Measurements from ENCODE around the gene MMP14. TPM values are rescaled to one million over a fixed set of nuclear protein-coding genes. Genes with fewer than 3 reads are reported as not detected.

MMP14 gene
- total and polyA plus RNA-seq, 2 of the 13 experiments (the other 11 are each of a cell fraction or from before 2014, with no cell fraction given): 5.2 to 9.8 TPM

- TF ChIP-seq HMGXB3 (CRISPR knock-in tag; IDR thresholded peaks at IDR 0.05; ENCODE audit: borderline replicate concordance) (peak; percentile 86), ZNF34 (CRISPR knock-in tag; IDR thresholded peaks at IDR 0.05; ENCODE audit: borderline replicate concordance) (no peak), ZNF331 (CRISPR knock-in tag; IDR thresholded peaks at IDR 0.05) (peak; percentile 96), ZNF503 (CRISPR knock-in tag; IDR thresholded peaks at IDR 0.05) (no peak), KLF11 (CRISPR knock-in tag; IDR thresholded peaks at IDR 0.05) (0 out of 2 replicates have a peak, but pooled peaks have one; percentile 87), ZBTB46 (CRISPR knock-in tag; IDR thresholded peaks at IDR 0.05; ENCODE audit: borderline replicate concordance) (peak; percentile 56; the same call in 1 of the 2 replicates), ZNF644 (CRISPR knock-in tag; IDR thresholded peaks at IDR 0.05; ENCODE audit: low read depth) (peak; percentile 67), TIGD3 (CRISPR knock-in tag; IDR thresholded peaks at IDR 0.05; ENCODE audit: borderline replicate concordance) (no peak), ZNF253 (CRISPR knock-in tag; IDR thresholded peaks at IDR 0.05; ENCODE audit: borderline replicate concordance) (peak; percentile 86; the same call in 1 of the 2 replicates), ZMAT3 (CRISPR knock-in tag; conservative IDR thresholded peaks at IDR 0.05) (peak; percentile 93), ZNF609 (CRISPR knock-in tag; IDR thresholded peaks at IDR 0.05; ENCODE audit: borderline replicate concordance) (peak; percentile 47; the same call in 1 of the 2 replicates), ZSCAN29 (CRISPR knock-in tag; conservative IDR thresholded peaks at IDR 0.05) (peak; percentile 80; the same call in 1 of the 2 replicates)
Observed at GRCh38 chr14:22821193-22822015, 15.0 kb upstream of the MMP14 start (continued).
